ENCODE measurements around the gene MEF2D. TPM values are rescaled to one million over a fixed set of nuclear protein-coding genes. Genes with fewer than 3 reads are reported as not detected.

Gene MEF2D
- total RNA-seq, 1 experiment from 2014 or later: 9.8 TPM

DNA sequence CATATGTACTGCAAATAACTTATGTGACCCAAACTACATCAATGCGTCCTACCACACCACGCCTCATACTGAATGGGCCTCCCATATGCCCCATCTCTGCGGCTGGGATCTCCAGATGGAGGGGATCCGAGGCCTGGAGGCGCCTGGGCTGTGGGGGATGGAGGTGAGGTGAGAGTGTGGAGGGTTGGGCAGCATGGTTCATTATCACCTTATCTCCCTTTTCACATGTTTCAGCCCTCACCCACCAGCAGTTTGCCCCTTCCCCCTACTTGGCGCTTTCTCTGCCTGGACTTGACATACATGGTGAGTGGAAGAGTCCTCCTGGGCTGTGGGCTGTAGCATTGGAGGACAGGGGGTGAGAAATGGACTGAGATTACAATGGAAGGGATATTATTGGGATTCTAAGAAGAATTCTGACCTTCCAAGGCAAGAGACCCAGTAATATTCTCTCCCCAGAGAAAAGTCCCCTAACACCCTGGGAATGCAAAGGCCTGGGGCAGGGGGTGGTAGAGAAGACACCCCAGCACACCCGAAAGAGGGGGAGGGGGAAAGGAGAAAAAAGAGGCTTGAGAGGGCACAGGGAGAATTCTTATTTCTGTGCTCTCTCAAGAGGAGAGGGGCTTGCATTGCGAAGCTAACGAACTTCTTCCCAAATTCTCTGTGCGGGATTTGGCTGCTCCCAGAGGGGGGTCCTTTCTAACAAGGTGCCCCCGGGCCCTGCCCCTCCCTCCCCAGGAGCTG, 61.4 kb downstream of the MEF2D start:
- DNase-seq (ENCODE audit: low read depth in 1 of 2, low spot score in 2 of 2): no peak
- Histone ChIP-seq H3K36me3 (no peaks in the 10 kb centered on the region), H3K27ac (no peak overlapping the region), H3K27me3 (replicated peaks) (peaks cover 94% of the 10 kb centered on the region), H3K4me1 (replicated peaks) (peaks cover 11% of the 10 kb centered on the region), H3K9me3 (replicated peaks) (no peaks in the 10 kb centered on the region; the same call in 1 of the 2 replicates), H3K4me3 (no peak overlapping the region)

DNA sequence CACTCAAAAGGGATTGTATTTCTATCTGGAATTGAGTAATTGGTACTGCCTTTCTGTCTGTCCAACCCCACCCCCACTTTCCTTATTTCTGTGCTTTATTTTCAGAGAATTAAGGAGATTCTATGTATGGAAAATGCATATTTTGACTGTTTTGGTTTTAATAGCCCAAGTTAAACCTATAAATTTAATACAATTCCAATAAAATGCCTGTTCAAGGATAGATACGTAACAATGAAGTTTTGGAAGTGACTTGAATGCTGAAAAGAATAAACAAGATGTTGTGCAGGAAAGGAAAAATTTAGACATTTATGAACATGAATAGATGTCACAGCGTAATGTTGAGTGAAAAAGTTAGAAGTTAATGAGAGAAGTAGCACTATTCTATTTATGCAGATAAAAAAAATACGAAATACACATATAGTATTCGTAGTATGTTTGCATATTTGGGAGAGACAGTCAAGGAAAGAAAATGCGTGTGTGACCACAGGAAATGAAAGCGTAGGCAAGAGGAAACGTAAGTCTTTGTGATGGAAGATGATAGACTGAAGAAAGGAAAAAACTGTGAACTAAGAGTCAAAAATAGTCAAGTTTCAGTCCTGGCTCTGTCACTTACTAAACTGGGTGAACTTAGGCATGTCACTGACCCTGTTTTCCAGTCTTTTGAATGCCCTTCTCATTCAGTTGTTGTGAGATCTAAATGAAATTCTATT, 62.1 kb downstream of the MEF2D start:
- H3K4me3 ChIP-seq: no peak overlapping the region
- H3K27ac ChIP-seq: no peak overlapping the region
- DNase-seq (ENCODE audit: low read depth in 1 of 2, low spot score in 2 of 2): no peak

DNA sequence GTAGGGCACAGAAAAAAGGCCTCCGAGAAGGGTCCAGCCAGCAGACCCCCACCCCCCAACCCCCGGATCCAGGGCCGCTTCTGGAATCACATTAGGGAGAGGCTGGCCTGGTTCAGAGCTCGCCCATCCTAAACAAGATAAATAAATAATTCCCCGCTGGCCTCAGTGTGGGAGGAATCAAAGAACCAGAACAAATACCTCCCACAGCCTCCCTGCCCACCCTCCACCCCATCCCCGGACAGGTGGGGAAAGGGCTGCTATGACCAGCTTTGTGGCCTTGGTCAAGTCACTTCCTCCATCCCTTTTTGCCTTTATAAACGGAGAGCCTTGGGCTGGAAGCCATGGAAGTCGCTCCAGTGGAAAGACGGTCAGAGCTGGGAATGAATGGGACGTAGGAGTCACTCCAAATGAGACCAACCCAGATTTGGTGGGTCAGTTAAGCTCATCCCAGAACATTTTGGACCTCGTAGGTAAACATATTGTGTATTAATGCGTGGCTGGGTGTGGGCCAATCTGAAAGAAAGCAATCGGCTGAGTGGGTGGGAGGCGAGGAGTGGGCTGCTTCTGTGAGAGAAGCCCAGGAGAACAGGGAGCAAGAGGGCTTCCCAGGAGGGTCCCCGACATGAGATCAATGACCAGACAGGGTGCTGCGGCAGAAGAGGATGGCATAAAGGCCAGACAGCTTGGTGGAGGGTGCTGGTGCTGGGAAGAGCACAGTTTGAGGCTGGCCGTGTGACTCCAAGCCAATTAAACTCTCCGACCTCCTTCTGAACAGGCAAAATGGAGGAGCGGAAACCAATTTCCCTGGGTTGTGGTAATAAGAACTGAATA, 63.3 kb downstream of the MEF2D start:
- DNase-seq (ENCODE audit: low read depth in 1 of 2, low spot score in 2 of 2): no peak
- Histone ChIP-seq H3K36me3 (no peaks in the 10 kb centered on the region), H3K9me3 (replicated peaks) (no peaks in the 10 kb centered on the region; the same call in 1 of the 2 replicates), H3K27ac (no peak overlapping the region), H3K4me3 (no peak overlapping the region), H3K4me1 (replicated peaks) (peaks cover 11% of the 10 kb centered on the region), H3K27me3 (replicated peaks) (peaks cover 100% of the 10 kb centered on the region)

More for the DNA sequence above, 62.1 kb downstream of the MEF2D start:
- peaks cover 98% of the 10 kb centered on the region for H3K27me3 ChIP-seq (replicated peaks)
- H3K4me1 ChIP-seq (replicated peaks): peaks cover 11% of the 10 kb centered on the region
- H3K36me3 ChIP-seq: no peaks in the 10 kb centered on the region
- H3K9me3 ChIP-seq (replicated peaks): no peaks in the 10 kb centered on the region; the same call in 1 of the 2 replicates

DNA sequence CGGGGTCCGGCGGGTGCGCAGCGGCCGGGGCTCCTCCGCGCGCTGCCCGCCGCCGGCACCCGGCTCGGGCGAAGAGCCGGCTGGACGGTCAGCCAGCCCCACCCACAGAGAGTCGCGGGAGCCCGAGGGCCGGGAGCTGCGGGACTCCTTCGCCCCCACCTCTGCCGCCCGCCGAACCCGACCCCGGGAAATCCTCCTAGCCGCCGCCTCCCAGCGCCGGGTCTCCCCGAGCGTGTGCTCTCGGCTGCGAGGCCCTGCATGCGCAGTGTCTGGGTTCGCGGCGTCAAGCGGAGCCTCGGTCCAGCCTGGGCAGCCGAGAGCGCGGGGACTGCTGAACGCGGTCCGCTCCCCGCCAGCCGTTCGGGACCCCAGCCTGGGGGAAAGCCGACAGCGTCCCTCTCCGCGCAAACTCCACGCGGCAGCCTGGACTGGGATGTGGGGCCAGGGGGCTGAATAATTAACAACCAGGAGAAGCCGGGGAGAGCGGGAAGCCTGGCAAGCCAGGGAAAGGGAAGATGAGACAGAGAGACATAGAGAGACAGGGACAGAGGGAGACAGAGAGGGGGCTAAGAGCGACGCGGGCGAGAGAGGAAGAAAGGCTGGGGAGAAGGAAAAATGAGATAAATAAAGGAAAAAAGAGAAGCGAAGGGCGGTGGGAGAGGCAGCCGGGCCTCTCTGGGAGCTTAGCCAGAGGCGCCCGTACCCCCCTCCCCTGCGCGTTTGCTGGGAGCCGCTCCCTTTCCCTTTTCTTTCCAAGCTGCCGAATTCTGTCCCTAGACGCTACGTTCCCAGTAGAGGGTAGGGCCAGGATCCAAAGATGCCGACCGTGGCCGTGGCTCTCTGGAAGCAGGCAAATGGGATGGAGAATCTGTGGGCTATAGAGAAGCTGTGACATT, 64.2 kb downstream of the MEF2D start:
- Histone ChIP-seq H3K27ac (no peak overlapping the region), H3K27me3 (replicated peaks) (peaks cover 97% of the 10 kb centered on the region), H3K4me3 (no peak overlapping the region), H3K4me1 (replicated peaks) (peaks cover 11% of the 10 kb centered on the region), H3K36me3 (no peaks in the 10 kb centered on the region), H3K9me3 (replicated peaks) (no peaks in the 10 kb centered on the region; the same call in 1 of the 2 replicates)
- no peak for DNase-seq (ENCODE audit: low read depth in 1 of 2, low spot score in 2 of 2)

DNA sequence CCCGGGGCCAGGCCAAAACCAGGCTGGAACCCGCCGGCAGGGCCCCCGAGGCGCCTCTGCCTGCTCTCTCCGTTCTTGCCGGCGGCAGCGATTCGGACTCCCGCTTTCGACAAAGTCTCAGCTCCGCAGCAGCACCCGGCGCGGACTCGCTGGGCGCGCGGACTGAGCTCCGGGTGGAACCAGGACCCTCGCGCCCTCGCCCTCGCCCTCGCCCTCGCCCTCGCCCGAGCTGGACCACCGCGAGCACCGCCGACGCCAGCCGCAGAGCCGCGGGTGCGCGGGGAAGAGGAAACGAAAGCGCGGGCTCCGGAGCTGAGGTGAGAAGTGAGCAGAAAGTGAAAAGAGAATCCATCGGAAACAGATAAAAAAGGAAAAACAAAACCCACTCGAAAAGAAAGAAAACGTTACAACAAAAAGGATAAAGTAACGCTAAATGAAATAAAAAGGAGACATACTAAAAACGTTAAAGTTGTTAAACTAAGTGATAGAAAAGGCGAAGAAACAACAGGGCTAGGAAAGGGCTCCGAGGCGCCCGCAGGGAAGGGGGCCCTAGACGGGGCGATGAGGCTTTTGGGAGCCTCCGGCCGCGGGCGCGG, 64.9 kb downstream of the MEF2D start:
- no peak overlapping the region for H3K4me3 ChIP-seq

DNA sequence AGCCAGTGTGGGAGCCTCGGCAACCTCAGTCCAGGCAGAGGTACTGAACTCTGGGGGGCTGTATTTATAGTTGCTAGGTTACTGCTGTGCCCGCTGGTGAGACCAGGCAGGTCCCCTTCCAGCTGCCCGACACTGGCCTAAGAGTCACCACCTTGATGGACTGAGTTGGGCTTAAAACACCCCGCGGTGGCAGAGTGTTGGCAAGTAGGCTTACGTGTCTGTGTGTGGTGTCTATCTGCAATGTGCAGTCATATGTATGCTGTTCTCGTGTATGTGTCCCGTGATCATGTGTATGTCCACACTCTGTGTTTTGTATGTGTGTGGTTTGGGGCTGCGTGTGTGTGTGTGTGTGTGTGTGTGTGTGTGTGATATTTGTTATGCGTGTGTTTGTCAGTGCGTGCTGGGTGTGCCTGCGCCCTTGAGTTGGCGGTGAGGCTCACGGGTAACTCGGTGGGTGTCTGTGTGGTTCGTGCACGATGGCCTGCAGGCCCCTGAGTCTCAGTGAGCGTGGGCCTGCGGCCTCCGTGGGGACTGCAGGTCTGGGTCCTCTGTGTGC, 65.5 kb downstream of the MEF2D start:
- no peak for DNase-seq (ENCODE audit: low read depth in 1 of 2, low spot score in 2 of 2)
- Histone ChIP-seq H3K4me3 (no peak overlapping the region), H3K36me3 (no peaks in the 10 kb centered on the region), H3K27me3 (replicated peaks) (peaks cover 93% of the 10 kb centered on the region), H3K4me1 (replicated peaks) (peaks cover 11% of the 10 kb centered on the region), H3K27ac (no peak overlapping the region), H3K9me3 (replicated peaks) (no peaks in the 10 kb centered on the region; the same call in 1 of the 2 replicates)

More for the DNA sequence above, 64.9 kb downstream of the MEF2D start:
- Histone ChIP-seq H3K4me1 (replicated peaks) (peaks cover 11% of the 10 kb centered on the region), H3K9me3 (replicated peaks) (no peaks in the 10 kb centered on the region; the same call in 1 of the 2 replicates), H3K27me3 (replicated peaks) (peaks cover 93% of the 10 kb centered on the region), H3K36me3 (no peaks in the 10 kb centered on the region), H3K27ac (no peak overlapping the region)
- DNase-seq (ENCODE audit: low read depth in 1 of 2, low spot score in 2 of 2): no peak

DNA sequence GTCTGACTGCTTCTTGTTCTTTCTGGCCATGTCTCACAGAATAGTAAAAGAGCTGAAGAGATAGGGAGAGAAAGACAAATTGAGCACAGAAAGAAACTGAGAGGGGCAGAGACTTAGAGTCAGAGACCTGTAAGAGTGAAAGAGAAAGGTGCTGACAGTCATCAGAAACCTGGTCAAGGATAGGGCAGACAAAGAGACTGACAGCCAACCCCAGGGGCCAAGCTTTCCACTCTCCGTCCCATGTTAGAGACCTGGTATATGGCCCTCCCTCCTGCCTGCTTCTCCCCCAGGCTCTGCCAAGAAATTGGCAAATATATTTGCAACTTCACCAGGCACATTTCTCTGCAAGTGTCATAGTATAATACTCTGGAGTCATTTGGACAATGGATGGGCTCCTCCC, 67.0 kb downstream of the MEF2D start:
- Histone ChIP-seq H3K4me1 (replicated peaks) (peaks cover 11% of the 10 kb centered on the region), H3K4me3 (no peak overlapping the region), H3K9me3 (replicated peaks) (no peaks in the 10 kb centered on the region; the same call in 1 of the 2 replicates), H3K27ac (no peak overlapping the region), H3K27me3 (replicated peaks) (peaks cover 93% of the 10 kb centered on the region), H3K36me3 (no peaks in the 10 kb centered on the region)
- no peak for DNase-seq (ENCODE audit: low read depth in 1 of 2, low spot score in 2 of 2)

DNA sequence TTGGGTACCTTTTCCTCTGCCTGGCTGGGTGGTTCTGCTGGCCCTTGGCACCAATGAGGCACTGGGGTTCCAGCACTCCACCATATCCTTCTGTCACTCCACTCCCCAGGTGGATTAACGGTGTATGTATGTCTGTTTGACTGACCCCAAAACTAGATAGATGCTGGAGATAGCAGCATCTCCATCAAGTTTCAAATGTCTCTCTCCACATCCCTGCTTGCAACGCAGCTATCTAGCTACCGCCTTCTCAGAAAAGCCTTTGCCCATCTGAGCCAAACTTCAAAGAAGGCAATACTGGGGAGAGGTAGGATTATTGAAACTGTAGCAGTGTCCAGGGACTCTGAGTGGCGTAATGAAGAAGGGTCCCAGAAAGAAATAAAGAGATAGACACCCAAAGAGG, 67.5 kb downstream of the MEF2D start:
- H3K9me3 ChIP-seq (replicated peaks): no peaks in the 10 kb centered on the region; the same call in 1 of the 2 replicates
- H3K27ac ChIP-seq: no peak overlapping the region
- H3K4me1 ChIP-seq (replicated peaks): peaks cover 11% of the 10 kb centered on the region
- H3K36me3 ChIP-seq: no peaks in the 10 kb centered on the region
- no peak for DNase-seq (ENCODE audit: low read depth in 1 of 2, low spot score in 2 of 2)
- peaks cover 93% of the 10 kb centered on the region for H3K27me3 ChIP-seq (replicated peaks)
- H3K4me3 ChIP-seq: no peak overlapping the region

DNA sequence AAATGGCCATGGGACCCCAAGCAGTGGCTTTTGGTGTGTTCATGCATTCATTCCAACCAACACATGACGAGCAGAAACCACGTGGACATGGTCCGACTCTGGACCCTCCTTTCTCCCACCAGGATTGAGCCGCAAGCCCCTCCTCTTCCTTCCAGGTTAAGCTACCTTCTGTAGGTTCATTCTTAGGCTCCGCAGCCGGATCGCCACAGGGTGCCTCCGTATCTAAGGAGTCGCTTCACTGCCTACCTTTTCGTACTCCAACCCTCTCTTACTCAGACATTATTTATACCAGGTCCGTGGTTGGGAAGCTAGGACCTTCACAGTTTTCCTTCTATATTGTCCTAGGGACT, 67.9 kb downstream of the MEF2D start:
- Histone ChIP-seq H3K4me1 (replicated peaks) (peaks cover 11% of the 10 kb centered on the region), H3K9me3 (replicated peaks) (no peaks in the 10 kb centered on the region; the same call in 1 of the 2 replicates), H3K4me3 (no peak overlapping the region), H3K36me3 (no peaks in the 10 kb centered on the region), H3K27ac (no peak overlapping the region), H3K27me3 (replicated peaks) (peaks cover 93% of the 10 kb centered on the region)
- no peak for DNase-seq (ENCODE audit: low read depth in 1 of 2, low spot score in 2 of 2)

DNA sequence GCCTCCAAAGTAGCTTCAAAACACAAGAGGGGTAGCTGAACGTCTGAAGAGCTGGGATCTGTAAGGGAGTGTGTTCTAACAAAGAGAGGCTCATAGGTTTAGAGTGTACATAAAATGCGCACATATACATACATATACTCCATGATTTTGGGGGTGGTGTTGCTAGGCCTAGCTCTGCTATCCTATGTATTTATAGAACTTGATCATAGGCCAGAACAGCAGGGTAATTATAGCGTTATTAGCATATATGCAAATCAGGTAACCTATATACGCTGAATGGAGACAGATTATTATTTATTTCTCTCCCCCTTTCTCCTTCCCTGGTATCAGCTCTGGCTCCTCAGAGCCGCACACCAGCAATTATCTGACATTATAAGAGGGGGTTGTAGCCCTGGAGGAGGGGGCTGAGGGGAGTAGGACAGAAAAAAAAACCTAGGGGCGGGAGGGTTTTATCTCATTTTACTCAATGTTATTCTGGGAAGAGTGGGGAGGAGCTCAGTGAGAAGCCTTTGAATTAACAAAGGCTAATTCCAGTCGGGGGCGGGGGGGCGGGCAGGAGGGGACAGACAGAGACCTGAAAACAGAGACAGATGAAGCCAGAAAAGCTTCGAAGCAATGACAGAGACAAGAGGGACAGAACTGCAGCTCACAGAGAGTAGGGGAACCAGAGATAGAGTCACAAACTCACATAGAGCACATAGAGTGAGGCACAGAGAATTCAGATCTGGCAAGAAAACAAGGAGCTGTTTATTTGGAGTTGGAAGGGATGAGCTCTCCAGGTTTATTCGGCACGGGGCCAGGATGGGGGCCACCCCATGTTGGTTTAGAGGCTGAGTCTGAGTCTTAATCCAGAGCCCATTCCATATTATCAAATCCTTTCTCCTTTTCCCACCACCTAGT, 68.6 kb downstream of the MEF2D start:
- H3K36me3 ChIP-seq: no peaks in the 10 kb centered on the region
- H3K9me3 ChIP-seq (replicated peaks): no peaks in the 10 kb centered on the region; the same call in 1 of the 2 replicates
- H3K4me3 ChIP-seq: no peak overlapping the region
- peaks cover 11% of the 10 kb centered on the region for H3K4me1 ChIP-seq (replicated peaks)
- no peak overlapping the region for H3K27ac ChIP-seq
- no peak for DNase-seq (ENCODE audit: low read depth in 1 of 2, low spot score in 2 of 2)
- H3K27me3 ChIP-seq (replicated peaks): peaks cover 93% of the 10 kb centered on the region

DNA sequence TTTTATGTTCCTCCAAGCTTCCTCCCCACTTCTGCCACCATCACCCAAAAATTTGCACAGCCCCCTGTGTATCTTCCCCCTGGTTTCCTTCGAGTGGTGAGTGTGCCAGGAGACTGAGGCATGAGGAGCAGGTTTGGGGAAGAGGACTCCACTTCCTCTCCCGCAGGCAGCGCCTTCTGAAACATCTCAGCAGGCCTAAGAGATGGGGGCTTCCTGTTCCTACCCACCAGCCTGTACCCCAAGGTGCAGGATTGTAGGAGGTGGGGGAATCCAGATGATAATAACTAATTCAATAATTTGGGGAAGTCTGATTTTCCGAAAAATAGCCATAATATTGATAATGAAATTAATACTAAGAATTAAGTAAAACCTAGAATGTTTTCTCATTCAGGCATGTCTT, 69.2 kb downstream of the MEF2D start:
- H3K9me3 ChIP-seq (replicated peaks): no peaks in the 10 kb centered on the region; the same call in 1 of the 2 replicates
- no peak for DNase-seq (ENCODE audit: low read depth in 1 of 2, low spot score in 2 of 2)
- H3K27me3 ChIP-seq (replicated peaks): peaks cover 91% of the 10 kb centered on the region
- H3K27ac ChIP-seq: no peak overlapping the region
- no peaks in the 10 kb centered on the region for H3K36me3 ChIP-seq
- no peak overlapping the region for H3K4me3 ChIP-seq
- peaks cover 9% of the 10 kb centered on the region for H3K4me1 ChIP-seq (replicated peaks)

DNA sequence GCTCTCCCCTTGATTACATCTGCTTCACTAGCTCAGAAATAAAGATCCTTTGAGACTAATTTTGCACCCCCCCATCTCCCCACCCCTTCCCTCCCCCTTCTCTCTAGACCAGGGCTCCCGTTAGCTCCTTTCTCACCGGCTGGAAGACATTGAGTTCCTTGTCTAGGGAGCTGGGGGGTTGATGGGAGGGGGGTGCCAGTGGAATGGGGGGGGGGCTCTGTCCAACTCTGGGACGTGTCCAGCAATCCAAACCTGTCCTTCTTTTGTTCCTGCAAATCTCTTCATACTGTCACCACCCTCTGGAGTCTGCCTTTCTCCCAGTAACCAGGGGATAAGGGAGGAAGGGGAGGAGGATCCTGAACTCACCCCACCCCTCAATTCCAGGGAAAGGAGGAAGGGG, 69.7 kb downstream of the MEF2D start:
- H3K4me3 ChIP-seq: no peak overlapping the region
- H3K4me1 ChIP-seq (replicated peaks): peaks cover 4% of the 10 kb centered on the region
- H3K27ac ChIP-seq: no peak overlapping the region
- no peak for DNase-seq (ENCODE audit: low read depth in 1 of 2, low spot score in 2 of 2)
- peaks cover 91% of the 10 kb centered on the region for H3K27me3 ChIP-seq (replicated peaks)
- H3K36me3 ChIP-seq: no peaks in the 10 kb centered on the region
- no peaks in the 10 kb centered on the region for H3K9me3 ChIP-seq (replicated peaks)
